Trophoblast cell (in vitro differentiated cells and primary cell): Measurements from ENCODE around the gene TMEM219.
"Not testable (repeated sequence)": the region's sequence is repeated elsewhere in the genome, so short reads cannot be mapped to it uniquely, and the experiment has no call there.

ENCODE experiments used
- DNase-seq, 2 donors: peaks; one replicate each; pipeline ENCODE4 v3.0.0-alpha.2; 2016
- H2AFZ ChIP-seq: 2 replicates; pipeline ENCODE4 v1.6.1; 2013; ENCODE audit warnings: low read length, moderate library complexity, mild to moderate bottlenecking; ENCODE audit not compliant: insufficient read depth, poor library complexity
- H2AK5ac ChIP-seq: 2 replicates; pipeline ENCODE4 v1.6.1; 2013; ENCODE audit warnings: mild to moderate bottlenecking, low read length
- H2BK120ac ChIP-seq: 2 replicates; pipeline ENCODE4 v1.6.1; 2013; ENCODE audit warnings: low read length, mild to moderate bottlenecking, moderate library complexity; ENCODE audit not compliant: insufficient read depth, poor library complexity
- H2BK12ac ChIP-seq: 2 replicates; pipeline ENCODE4 v1.6.1; 2013; ENCODE audit warnings: mild to moderate bottlenecking, low read length, moderate library complexity
- H2BK5ac ChIP-seq: 2 replicates; pipeline ENCODE4 v1.6.1; 2013; ENCODE audit warnings: low read length, low read depth, moderate library complexity, mild to moderate bottlenecking; ENCODE audit not compliant: poor library complexity
- H3K14ac ChIP-seq: 2 replicates; pipeline ENCODE4 v1.6.1; 2013; ENCODE audit warnings: mild to moderate bottlenecking, low read length
- H3K18ac ChIP-seq: 2 replicates; pipeline ENCODE4 v1.6.1; 2013; ENCODE audit warnings: mild to moderate bottlenecking, low read length
- H3K23ac ChIP-seq: 2 replicates; pipeline ENCODE4 v1.6.1; 2013; ENCODE audit warnings: low read length
- H3K27ac ChIP-seq: 2 replicates; pipeline ENCODE4 v1.5.1; 2013; ENCODE audit warnings: low read depth, mild to moderate bottlenecking, inconsistent platforms, low read length, moderate library complexity
- H3K27me3 ChIP-seq: 2 replicates; pipeline ENCODE4 v1.6.1; 2013; ENCODE audit warnings: inconsistent platforms, mild to moderate bottlenecking, low read length, moderate library complexity; ENCODE audit not compliant: insufficient read depth
- H3K36me3 ChIP-seq, 2 experiments: 1 replicate in 1 of 2; 2 replicates in 1 of 2; pipeline ENCODE4 v1.6.1; 2013; ENCODE audit warnings: low read length in 2 of 2, mild to moderate bottlenecking in 2 of 2, moderate library complexity in 1 of 2; ENCODE audit not compliant: insufficient read depth in 2 of 2, control insufficient read depth in 1 of 2
- H3K4ac ChIP-seq: 2 replicates; pipeline ENCODE4 v1.6.1; 2013; ENCODE audit warnings: low read depth, mild to moderate bottlenecking, low read length, moderate library complexity
- H3K4me1 ChIP-seq, 2 experiments: 1 replicate in 1 of 2; 2 replicates in 1 of 2; pipeline ENCODE4 v1.6.1; 2013; ENCODE audit warnings: low read length in 2 of 2, mild to moderate bottlenecking in 2 of 2, moderate library complexity in 1 of 2; ENCODE audit not compliant: insufficient read depth in 2 of 2, control insufficient read depth in 1 of 2
- H3K4me2 ChIP-seq: 2 replicates; pipeline ENCODE4 v1.6.1; 2013; ENCODE audit warnings: inconsistent platforms, mild to moderate bottlenecking, low read length, moderate library complexity
- H3K4me3 ChIP-seq: 2 replicates; pipeline ENCODE4 v1.5.1; 2013; ENCODE audit warnings: mild to moderate bottlenecking, low read depth, low read length, inconsistent platforms
- H3K79me1 ChIP-seq: one replicate; pipeline ENCODE4 v1.6.1; 2013; ENCODE audit warnings: low read length
- H3K79me2 ChIP-seq: 2 replicates; pipeline ENCODE4 v1.6.1; 2013; ENCODE audit warnings: low read length, mild to moderate bottlenecking; ENCODE audit not compliant: control insufficient read depth, insufficient read depth, poor library complexity
- H3K9ac ChIP-seq: 2 replicates; pipeline ENCODE4 v1.6.1; 2013; ENCODE audit warnings: mild to moderate bottlenecking, low read length
- H3K9me3 ChIP-seq: 2 replicates; pipeline ENCODE4 v1.6.1; 2013; ENCODE audit warnings: low read depth, mild to moderate bottlenecking, control low read depth, inconsistent platforms, low read length; ENCODE audit not compliant: insufficient read depth
- H4K12ac ChIP-seq: 2 replicates; pipeline ENCODE4 v1.6.1; 2013; ENCODE audit warnings: low read depth, mild to moderate bottlenecking, low read length, moderate library complexity
- H4K8ac ChIP-seq: 2 replicates; pipeline ENCODE4 v1.6.1; 2013; ENCODE audit warnings: low read depth, mild to moderate bottlenecking, low read length, moderate library complexity
- H4K91ac ChIP-seq: one replicate; pipeline ENCODE4 v1.6.1; 2013; ENCODE audit warnings: low read depth, mild to moderate bottlenecking, low read length, moderate library complexity
- WGBS: extraction: QIAGEN DNeasy Blood & Tissue Kit; methylation state at CpG from one replicate; pipeline ENCODE4 v1.1.7; 2013; ENCODE audit warnings: missing lambda C conversion rate; ENCODE audit not compliant: insufficient read length, insufficient coverage; ENCODE audit errors: extremely low coverage; 5-methylcytosine and 5-hydroxymethylcytosine counted together

The TMEM219 gene

DNA sequence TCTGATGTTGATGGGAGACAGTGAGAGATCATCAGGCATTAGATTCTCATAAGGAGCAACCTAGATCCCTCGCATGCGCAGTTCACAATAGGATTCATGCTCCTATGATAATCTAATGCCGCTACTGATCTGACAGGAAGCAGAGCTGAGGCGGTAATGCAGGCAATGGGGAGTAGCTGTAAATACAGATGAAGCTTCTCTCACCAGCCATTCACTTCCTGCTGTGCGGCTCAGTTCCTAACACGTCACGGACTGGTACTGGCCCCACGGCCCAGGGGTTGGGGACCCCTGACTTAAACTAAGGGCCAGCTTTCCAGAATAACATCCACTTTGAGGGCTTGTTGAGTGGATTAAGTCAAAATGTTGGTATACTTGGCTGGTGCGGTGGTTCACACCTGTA, 2.6 kb upstream of the TMEM219 start:
- WGBS = no CpG with 5 or more reads among the region's 9 CpGs
- Histone ChIP-seq H4K12ac (no peak overlapping the region), H3K4me3 (no peak overlapping the region), H2AK5ac (no peak overlapping the region), H2AFZ (no peak overlapping the region), H3K79me2 (peaks cover 6% of the 10 kb centered on the region), H3K27me3 (no peaks in the 10 kb centered on the region), H4K8ac (no peak overlapping the region), H3K4ac (no peak overlapping the region), H3K79me1 (peaks cover 15% of the 10 kb centered on the region), H2BK12ac (no peak overlapping the region), H3K9ac (no peak overlapping the region), H3K23ac (no peak overlapping the region), H3K9me3 (no peaks in the 10 kb centered on the region), H2BK120ac (no peak overlapping the region), H4K91ac (no peak overlapping the region), H3K4me1 (peaks cover 3 to 8% of the 10 kb centered on the region in 2 experiments), H3K14ac (no peak overlapping the region), H2BK5ac (no peak overlapping the region), H3K18ac (no peak overlapping the region), H3K4me2 (no peak overlapping the region), H3K36me3 (peaks cover 0 to 3% of the 10 kb centered on the region in 2 experiments), H3K27ac (no peak overlapping the region)
- DNase-seq = no peak

DNA sequence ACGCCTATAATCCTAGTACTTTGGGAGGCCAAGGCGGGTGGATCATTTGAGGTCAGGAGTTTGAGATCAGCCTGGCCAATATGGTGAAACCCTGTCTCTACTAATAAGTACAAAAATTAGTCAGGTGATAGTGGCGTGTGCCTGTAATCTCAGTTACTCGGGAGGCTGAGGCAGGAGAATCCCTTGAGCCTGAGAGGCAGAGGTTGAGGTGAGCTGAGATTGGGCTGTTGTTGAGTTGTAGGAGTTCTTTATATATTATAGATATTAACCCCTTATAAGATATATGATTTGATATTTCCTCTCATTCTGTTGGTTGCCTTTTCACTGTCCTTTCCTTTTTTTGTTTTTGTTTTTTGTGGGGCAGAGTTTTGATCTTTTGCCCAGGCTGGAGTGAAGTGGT, 2.1 kb upstream of the TMEM219 start:
- H3K23ac ChIP-seq, H3K36me3 ChIP-seq, H3K27ac ChIP-seq, H3K4me2 ChIP-seq, H2AFZ ChIP-seq, H2BK12ac ChIP-seq, H3K4me1 ChIP-seq, H3K9me3 ChIP-seq, H3K4ac ChIP-seq, H2BK5ac ChIP-seq, H3K4me3 ChIP-seq, H2AK5ac ChIP-seq, H3K18ac ChIP-seq, H4K12ac ChIP-seq, H4K91ac ChIP-seq, H2BK120ac ChIP-seq, H3K9ac ChIP-seq, DNase-seq, H3K27me3 ChIP-seq, H3K14ac ChIP-seq, H4K8ac ChIP-seq, H3K79me2 ChIP-seq: not testable (repeated sequence)
- WGBS = no CpG with 5 or more reads among the region's 4 CpGs
- H3K79me1 ChIP-seq = peaks cover 15% of the 10 kb centered on the region

DNA sequence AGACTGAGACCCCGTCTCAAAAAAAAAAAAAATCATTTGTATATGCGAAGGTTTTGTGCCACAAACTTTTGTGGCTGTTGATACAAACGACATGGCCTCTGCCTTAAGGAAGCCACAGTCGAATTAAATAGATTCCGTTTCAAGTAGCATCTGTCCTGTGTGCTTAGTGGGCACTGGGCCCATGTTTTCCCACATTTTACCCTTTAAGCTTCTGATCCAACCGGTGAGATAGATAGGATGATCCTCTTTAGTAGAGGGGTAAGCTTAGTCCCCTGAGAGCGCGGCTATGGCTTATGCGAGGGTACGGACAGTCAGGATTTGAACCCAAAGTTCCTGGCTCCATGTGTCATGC, 776 bp upstream of the TMEM219 start:
- peak overlapping the region; percentile 79 for H3K18ac ChIP-seq
- H3K36me3 ChIP-seq = peaks cover 0 to 3% of the 10 kb centered on the region in 2 experiments
- H3K27me3 ChIP-seq = no peaks in the 10 kb centered on the region
- no peak overlapping the region for H3K4ac ChIP-seq
- peaks cover 15% of the 10 kb centered on the region for H3K79me1 ChIP-seq
- no peak for DNase-seq
- H3K79me2 ChIP-seq = peaks cover 6% of the 10 kb centered on the region
- H2BK12ac ChIP-seq = no peak overlapping the region
- H2AK5ac ChIP-seq = no peak overlapping the region
- peak overlapping the region; percentile 60 for H3K4me2 ChIP-seq
- H4K12ac ChIP-seq = peak overlapping the region; percentile 76
- H2BK5ac ChIP-seq = no peak overlapping the region
- peaks cover 3 to 8% of the 10 kb centered on the region in 2 experiments for H3K4me1 ChIP-seq
- no peak overlapping the region for H3K23ac ChIP-seq
- no peaks in the 10 kb centered on the region for H3K9me3 ChIP-seq
- no peak overlapping the region for H2BK120ac ChIP-seq
- WGBS = no CpG with 5 or more reads among the region's 10 CpGs
- H3K27ac ChIP-seq = no peak overlapping the region
- H3K4me3 ChIP-seq = no peak overlapping the region
- no peak overlapping the region for H3K14ac ChIP-seq
- peak overlapping the region; percentile 88 for H4K8ac ChIP-seq
- no peak overlapping the region for H3K9ac ChIP-seq
- H4K91ac ChIP-seq = peak overlapping the region; percentile 71
- H2AFZ ChIP-seq = no peak overlapping the region

DNA sequence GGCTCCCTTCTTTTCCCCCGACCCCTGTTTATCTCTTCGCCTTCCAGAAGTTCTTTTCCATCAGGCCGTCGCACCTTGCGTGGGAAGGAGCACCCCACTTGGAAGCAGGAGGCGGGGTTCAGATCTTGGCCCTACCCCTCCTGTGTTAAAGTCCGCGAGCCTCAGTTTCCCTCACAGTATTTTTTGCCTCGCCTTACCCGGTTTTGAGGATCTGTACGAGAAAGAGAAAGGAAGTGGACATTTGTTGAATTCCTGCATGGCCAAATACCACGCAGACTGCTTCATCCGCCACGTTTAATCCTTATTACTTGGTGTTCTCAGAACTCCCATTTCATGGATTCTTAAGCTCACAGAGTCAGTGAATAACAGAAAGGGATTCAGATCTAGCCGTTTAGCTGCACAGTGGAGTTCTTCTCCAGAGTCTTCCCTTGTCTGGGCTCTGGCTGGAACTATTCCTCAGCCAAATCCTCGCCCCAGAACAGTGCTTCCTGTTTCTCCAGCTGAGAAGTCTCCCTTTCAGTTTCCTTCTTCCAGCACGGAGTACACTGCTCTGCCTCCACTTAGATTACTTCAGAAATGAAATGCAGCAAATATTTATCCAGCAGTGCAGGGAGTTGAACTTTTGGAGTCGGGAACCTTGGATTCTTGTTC, 590 bp downstream of the TMEM219 start:
- WGBS = no CpG with 5 or more reads among the region's 18 CpGs
- H3K4me3 ChIP-seq = peak overlapping the region; percentile 80
- H3K23ac ChIP-seq = no peak overlapping the region
- peak overlapping the region; percentile 87 for H2AFZ ChIP-seq
- H2BK120ac ChIP-seq = peak overlapping the region; percentile 74
- peak overlapping the region; percentile 89 for H3K14ac ChIP-seq
- H3K9ac ChIP-seq = peak overlapping the region; percentile 34
- H3K79me2 ChIP-seq = peaks cover 6% of the 10 kb centered on the region
- peaks cover 15% of the 10 kb centered on the region for H3K79me1 ChIP-seq
- H3K4me1 ChIP-seq = peaks cover 3 to 8% of the 10 kb centered on the region in 2 experiments
- peak overlapping the region; percentile 72 for H3K4me2 ChIP-seq
- H4K91ac ChIP-seq = peak overlapping the region; percentile 85
- peak in 1 of 2 donors; percentile 36 for DNase-seq
- H4K8ac ChIP-seq = peak overlapping the region; percentile 83
- H3K27me3 ChIP-seq = no peaks in the 10 kb centered on the region
- H3K27ac ChIP-seq = peak overlapping the region; percentile 27
- peak overlapping the region; percentile 55 for H3K18ac ChIP-seq
- peaks cover 0 to 3% of the 10 kb centered on the region in 2 experiments for H3K36me3 ChIP-seq
- peak overlapping the region; percentile 67 for H2AK5ac ChIP-seq
- peak overlapping the region; percentile 75 for H3K4ac ChIP-seq
- peak overlapping the region; percentile 89 for H4K12ac ChIP-seq
- H2BK5ac ChIP-seq = peak overlapping the region; percentile 37
- H3K9me3 ChIP-seq = no peaks in the 10 kb centered on the region
- H2BK12ac ChIP-seq = peak overlapping the region; percentile 23
